Esophagus (tissue), 2 donors: ENCODE data around the gene PNPO. TPM values are rescaled to one million over a fixed set of nuclear protein-coding genes. Genes with fewer than 3 reads are reported as not detected.

ENCODE experiments used
- H3K27ac ChIP-seq, 2 donors: one replicate each; pipeline ENCODE4 v1.5.1; 2013; ENCODE audit warnings: low read depth in 2 of 2, mild to moderate bottlenecking in 2 of 2, inconsistent platforms in 1 of 2, low read length in 1 of 2, moderate library complexity in 1 of 2
- H3K27me3 ChIP-seq, 2 donors: one replicate each; pipeline ENCODE4 v1.6.1; 2013; ENCODE audit warnings: low read length in 2 of 2, control low read depth in 1 of 2, mild to moderate bottlenecking in 1 of 2; ENCODE audit not compliant: insufficient read depth in 2 of 2, control insufficient read depth in 1 of 2
- H3K36me3 ChIP-seq, 2 donors: one replicate each; pipeline ENCODE4 v1.6.1; 2013; ENCODE audit warnings: low read length in 1 of 2; ENCODE audit not compliant: control insufficient read depth in 2 of 2, insufficient read depth in 2 of 2
- H3K4me1 ChIP-seq, 2 donors: one replicate each; pipeline ENCODE4 v1.6.1; 2013; ENCODE audit warnings: low read length in 1 of 2; ENCODE audit not compliant: control insufficient read depth in 2 of 2, insufficient read depth in 2 of 2
- H3K4me3 ChIP-seq, 2 donors: one replicate each; pipeline ENCODE4 v1.5.1; 2013; ENCODE audit warnings: low read length in 2 of 2, mild to moderate bottlenecking in 2 of 2, low read depth in 1 of 2, moderate library complexity in 1 of 2
- H3K9me3 ChIP-seq, 2 donors: one replicate each; pipeline ENCODE4 v1.6.1; 2013; ENCODE audit warnings: mild to moderate bottlenecking in 2 of 2, low read depth in 1 of 2, low read length in 1 of 2, moderate library complexity in 1 of 2; ENCODE audit not compliant: control insufficient read depth in 2 of 2, insufficient read depth in 1 of 2
- WGBS, 2 donors: extraction: QIAGEN DNeasy Blood & Tissue Kit; methylation state at CpG; one replicate each; pipeline ENCODE4 v1.1.7; 2013; 5-methylcytosine and 5-hydroxymethylcytosine counted together
- polyA plus RNA-seq, 2 donors: library from polyadenylated mRNA; stranded (reverse); fragments of 200-250 nt; gene quantifications; one replicate each; pipeline ENCODE4 v1.2.3, GENCODE V29; 2013
- donor health status: healthy with polysubstance abuse.
- donor health status: Bipolar disorder and iron deficiency.

The PNPO gene
- polyA plus RNA-seq, 2 donors = 9.5 to 9.6 TPM

DNA sequence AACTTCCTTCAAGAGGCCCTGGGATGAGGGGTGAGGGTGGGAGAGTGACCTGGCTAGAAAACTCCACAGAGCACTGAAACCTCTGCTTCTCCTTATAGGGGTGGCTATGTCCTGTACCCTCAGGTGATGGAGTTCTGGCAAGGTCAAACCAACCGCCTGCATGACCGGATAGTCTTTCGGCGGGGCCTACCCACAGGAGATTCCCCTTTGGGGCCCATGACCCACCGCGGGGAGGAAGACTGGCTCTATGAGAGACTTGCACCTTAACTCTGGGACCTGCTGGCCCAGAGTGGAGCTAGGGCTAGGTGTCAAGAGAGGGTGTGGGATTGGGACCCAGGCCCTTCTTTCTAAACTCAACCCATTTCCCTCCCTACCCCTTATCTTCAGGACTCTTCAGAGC lies 5.1 kb downstream of the PNPO start:
- WGBS, 2 donors = 86 to 89% methylated on average over 6 of the region's 6 CpGs
- Histone ChIP-seq H3K27ac (no peak overlapping the region), H3K4me1 (peaks cover 4 to 12% of the 10 kb centered on the region in 2 donors), H3K27me3 (no peaks in the 10 kb centered on the region), H3K4me3 (no peak overlapping the region), H3K9me3 (no peaks in the 10 kb centered on the region), H3K36me3 (peaks cover 0 to 3% of the 10 kb centered on the region in 2 donors)

DNA sequence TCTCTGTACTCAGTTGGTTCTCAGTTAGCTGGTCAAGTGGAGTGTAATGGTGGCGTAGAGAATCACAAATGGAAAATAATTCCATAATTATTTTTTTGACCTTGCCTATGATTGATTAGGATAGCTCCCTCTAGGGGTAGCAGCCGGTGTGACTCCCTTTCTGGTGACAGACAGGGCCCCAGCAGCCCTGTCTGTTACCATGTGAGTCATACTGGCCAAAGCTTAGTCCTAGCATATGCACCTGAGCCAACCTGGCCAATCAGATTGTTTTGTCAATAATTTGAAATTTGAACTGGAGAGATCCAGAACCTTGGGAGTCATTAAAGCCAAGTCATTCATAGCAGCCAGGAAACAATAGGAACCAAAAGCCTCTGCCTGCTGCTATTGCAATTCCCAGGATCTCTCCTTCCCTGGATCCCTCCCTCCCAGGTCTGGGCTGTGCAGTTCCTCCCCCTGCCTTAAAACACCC lies 5.6 kb downstream of the PNPO start:
- Histone ChIP-seq H3K27ac (peak overlapping the region; percentile 14 to 75), H3K27me3 (no peaks in the 10 kb centered on the region), H3K9me3 (no peaks in the 10 kb centered on the region), H3K4me1 (peaks cover 4 to 12% of the 10 kb centered on the region in 2 donors), H3K36me3 (peaks cover 0 to 3% of the 10 kb centered on the region in 2 donors), H3K4me3 (no peak overlapping the region)
- 12 to 16% methylated on average over 2 of the region's 2 CpGs for WGBS, 2 donors

DNA sequence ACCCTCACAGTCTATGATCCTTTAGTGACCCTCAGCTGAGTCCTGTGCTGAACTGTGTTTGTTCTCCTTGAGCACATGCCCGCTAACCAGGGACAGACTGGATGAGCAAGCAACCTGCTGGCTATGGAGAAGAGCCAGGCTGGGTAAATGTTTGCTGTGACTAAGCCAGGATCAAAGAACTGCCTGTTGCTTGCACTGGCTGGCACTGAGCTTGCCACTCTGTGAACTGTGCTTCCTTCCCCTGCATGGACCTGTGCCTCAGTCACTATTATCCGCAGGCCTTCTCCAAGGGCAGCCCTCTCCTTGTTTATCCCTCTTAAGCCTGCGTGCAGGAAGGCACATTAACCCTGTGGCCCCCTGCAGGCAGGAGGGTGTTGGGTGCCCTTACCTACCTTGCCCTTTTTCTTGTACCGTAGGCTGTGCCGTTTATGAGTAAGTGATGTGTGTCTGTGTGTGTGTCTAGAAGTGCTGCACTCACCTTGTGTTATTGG lies 7.4 kb downstream of the PNPO start:
- no peaks in the 10 kb centered on the region for H3K27me3 ChIP-seq
- H3K4me1 ChIP-seq = peaks cover 4 to 14% of the 10 kb centered on the region in 2 donors
- H3K4me3 ChIP-seq = no peak overlapping the region
- no peaks in the 10 kb centered on the region for H3K9me3 ChIP-seq
- 23 to 24% methylated on average over 5 of the region's 5 CpGs for WGBS, 2 donors
- peaks cover 0 to 3% of the 10 kb centered on the region in 2 donors for H3K36me3 ChIP-seq
- peak overlapping the region; percentile 52 to 81 for H3K27ac ChIP-seq

DNA sequence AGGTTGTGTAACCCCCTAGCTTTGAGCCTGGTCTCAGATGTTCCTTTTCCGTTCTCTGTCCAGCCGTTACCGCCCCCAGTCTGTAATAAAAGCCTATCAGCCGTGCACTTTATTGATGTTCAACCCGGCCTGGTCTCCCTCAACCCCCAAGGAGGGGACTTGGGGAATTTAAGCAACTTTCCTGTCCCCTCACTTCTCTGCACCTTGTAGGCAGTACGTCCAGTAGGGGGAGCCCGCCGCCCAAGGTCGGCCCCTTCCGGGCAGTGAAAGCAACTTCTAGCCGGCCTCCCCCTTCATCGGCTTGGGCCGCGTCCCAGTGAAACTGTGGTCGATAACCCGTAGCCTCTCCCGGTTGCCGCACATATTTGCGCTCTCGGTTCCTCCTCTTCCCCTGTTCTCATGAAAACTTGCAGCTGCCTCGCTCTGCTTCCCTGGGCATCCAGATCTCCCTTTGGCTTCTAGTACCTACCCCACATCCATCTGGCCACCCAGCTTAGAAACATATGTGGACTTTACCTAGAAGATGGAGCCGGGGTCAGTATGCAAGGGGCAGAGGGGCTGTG lies 7.9 kb downstream of the PNPO start:
- Histone ChIP-seq H3K27ac (peak overlapping the region; percentile 57 to 81), H3K27me3 (no peaks in the 10 kb centered on the region), H3K4me1 (peaks cover 4 to 18% of the 10 kb centered on the region in 2 donors), H3K36me3 (peaks cover 0 to 3% of the 10 kb centered on the region in 2 donors), H3K4me3 (no peak overlapping the region), H3K9me3 (no peaks in the 10 kb centered on the region)
- 4% methylated on average over 22 of the region's 22 CpGs for WGBS, 2 donors

DNA sequence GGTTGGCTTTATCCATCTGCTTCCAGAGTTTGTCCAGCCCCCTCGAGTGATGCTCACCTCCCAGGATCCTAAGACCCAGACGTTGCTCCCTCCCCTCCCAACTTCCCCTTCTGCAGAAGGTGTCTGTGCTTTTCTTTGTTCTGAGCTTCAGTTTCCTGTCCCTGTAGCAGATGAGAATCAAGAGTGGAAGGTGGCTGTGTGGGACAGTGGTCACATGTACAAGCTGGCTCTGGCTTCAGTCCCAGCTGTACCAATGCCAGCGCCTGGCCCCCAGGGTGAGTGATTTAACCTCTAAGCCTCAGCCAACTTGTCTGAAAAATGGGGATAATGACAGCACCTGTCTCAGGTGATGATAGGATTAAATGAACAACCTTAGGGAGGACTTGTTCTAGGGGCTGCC lies 8.6 kb downstream of the PNPO start:
- H3K9me3 ChIP-seq = no peaks in the 10 kb centered on the region
- peaks cover 0 to 3% of the 10 kb centered on the region in 2 donors for H3K36me3 ChIP-seq
- H3K27me3 ChIP-seq = no peaks in the 10 kb centered on the region
- peaks cover 4 to 21% of the 10 kb centered on the region in 2 donors for H3K4me1 ChIP-seq
- H3K4me3 ChIP-seq = no peak overlapping the region
- peak overlapping the region; percentile 57 to 81 for H3K27ac ChIP-seq
- 42 to 60% methylated on average over 3 of the region's 3 CpGs for WGBS, 2 donors

DNA sequence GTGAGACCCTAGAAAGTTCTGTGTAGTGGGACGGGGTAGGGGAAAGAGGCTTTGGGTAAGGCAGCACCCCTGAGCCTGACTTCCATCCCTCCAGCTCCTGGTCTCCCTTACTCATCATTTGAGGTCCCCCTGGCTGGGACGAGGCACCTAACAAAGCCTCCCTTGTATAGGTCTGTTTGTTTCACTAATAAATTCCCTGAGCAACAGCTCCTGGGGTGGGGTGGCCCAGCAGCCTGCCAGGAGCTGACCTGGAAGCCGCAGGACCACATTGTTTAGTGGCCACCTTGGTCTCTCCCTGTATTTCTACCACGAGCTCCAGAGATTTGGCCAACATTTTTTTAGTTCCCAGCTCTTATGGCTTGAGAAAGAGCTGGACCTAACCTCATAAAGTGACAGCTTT lies 9.1 kb downstream of the PNPO start:
- no peak overlapping the region for H3K4me3 ChIP-seq
- no peak overlapping the region for H3K27ac ChIP-seq
- H3K36me3 ChIP-seq = peaks cover 0 to 2% of the 10 kb centered on the region in 2 donors
- H3K9me3 ChIP-seq = no peaks in the 10 kb centered on the region
- WGBS, 2 donors = 80 to 87% methylated on average over 4 of the region's 4 CpGs
- H3K4me1 ChIP-seq = peaks cover 4 to 21% of the 10 kb centered on the region in 2 donors
- no peaks in the 10 kb centered on the region for H3K27me3 ChIP-seq

DNA sequence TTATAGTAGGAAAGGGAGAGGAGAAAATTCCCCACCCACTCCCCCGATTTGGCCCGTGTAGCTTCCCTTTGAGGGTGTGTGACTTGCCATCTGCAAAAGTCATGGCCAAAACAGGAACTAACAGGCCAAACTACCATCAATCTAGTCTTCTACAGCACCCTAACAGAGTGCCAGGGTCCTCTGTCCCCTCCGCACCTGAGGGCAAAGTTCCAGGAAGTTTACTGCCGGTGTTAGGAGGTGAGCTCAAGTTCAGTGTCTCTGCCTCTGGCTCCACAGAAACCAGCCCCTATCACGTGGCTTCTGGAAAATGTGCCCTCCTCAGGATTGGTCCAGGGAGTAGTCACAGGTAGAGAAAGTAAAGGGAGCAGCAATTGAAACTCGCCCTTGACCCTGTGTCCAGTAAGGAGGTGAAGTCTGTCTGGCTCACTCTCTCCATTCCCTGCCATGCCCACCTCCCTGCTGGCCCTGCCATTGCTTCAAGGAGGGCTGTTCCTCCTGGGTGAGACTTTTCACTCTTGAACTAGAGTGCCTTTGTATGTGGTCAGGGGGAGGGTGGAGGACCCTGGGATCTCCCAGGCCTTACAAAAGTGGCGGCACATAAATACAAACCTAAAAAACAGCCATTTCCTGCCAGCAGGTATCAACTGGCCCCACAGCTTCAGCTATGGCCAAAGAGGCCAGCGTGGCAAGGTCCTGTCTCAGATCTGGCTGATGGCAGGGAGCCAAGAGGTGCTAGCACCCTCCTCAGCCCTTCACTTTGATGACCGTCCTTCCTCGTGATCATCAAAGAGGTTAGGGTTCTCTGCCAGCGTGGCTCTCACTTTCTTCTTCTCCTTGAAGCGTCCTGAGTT lies 11.0 kb downstream of the PNPO start:
- Histone ChIP-seq H3K4me1 (peaks cover 4 to 23% of the 10 kb centered on the region in 2 donors), H3K9me3 (no peaks in the 10 kb centered on the region), H3K27ac (no peak overlapping the region), H3K27me3 (no peaks in the 10 kb centered on the region), H3K4me3 (no peak overlapping the region), H3K36me3 (no peaks in the 10 kb centered on the region)
- 59 to 71% methylated on average over 12 of the region's 12 CpGs for WGBS, 2 donors

DNA sequence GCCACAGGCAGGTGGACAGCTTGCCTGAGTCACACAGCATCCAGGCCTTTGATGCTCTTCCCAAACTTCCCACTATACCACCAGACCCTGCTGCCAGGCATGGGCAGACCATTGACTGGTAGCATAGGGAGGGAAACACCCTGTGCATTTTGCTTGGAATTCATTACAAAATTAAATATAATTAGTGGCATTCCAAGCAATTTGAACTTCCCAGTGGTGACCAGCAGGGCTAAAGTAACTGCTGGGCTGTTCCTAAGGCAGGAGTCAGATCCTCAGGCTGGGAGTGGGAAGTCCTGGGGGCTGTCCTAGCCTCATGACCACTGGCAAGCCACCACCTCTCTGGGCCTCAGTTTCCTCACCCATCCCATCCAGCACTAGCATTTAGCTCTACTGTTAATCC lies 12.5 kb downstream of the PNPO start:
- peaks cover under 1 to 22% of the 10 kb centered on the region in 2 donors for H3K4me1 ChIP-seq
- H3K9me3 ChIP-seq = no peaks in the 10 kb centered on the region
- H3K27ac ChIP-seq = no peak overlapping the region
- no peaks in the 10 kb centered on the region for H3K27me3 ChIP-seq
- no peaks in the 10 kb centered on the region for H3K36me3 ChIP-seq
- no peak overlapping the region for H3K4me3 ChIP-seq

DNA sequence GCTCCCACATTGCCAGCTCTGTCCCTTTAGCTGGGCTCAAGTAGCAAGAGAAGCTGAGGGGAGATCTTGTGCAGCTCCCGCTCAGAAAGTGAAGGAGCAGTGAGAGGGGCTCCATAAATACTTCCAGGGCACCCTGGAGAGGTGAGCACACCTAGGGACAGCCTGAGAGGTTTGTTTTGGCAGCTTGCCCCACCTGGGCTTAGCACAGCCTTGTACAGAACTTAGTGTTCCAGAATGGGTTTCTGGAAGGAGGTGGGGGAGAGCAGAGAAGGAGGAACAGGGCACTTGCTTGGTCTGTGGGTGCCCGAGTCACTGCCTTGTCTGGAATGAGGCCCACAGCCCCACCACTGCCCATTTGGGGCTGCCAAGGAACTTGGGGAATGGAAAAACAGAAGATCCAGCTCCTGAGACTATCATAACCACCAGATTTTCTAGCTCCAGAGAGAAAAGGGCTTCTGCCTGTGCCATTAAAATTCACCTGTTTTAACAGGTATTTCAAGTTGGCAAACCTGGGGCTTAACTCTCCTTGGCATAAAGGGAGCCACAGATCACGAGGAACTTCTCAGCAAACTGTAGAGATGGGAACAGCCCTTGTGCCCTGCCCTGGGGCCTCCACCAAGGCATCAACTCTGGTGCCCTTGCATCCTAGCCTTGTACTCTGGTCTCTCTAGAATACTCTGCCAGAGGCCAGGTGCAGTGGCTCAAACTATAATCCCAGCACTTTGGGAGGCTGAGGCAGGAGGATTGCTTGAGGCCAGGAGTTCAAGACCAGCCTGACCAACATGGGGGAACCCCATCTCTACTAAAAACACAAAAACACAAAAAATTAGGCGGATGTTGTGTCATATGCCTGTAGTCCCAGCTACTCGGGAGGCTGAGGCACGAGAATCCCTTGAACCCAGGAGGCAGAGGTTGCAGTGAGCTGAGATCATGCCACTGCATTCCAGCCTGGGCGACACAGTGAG lies 14.4 kb downstream of the PNPO start:
- no peaks in the 10 kb centered on the region for H3K36me3 ChIP-seq
- 67 to 76% methylated on average over 7 of the region's 7 CpGs for WGBS, 2 donors
- no peak overlapping the region for H3K4me3 ChIP-seq
- H3K4me1 ChIP-seq = peaks cover 2 to 18% of the 10 kb centered on the region in 2 donors
- no peaks in the 10 kb centered on the region for H3K9me3 ChIP-seq
- H3K27me3 ChIP-seq = no peaks in the 10 kb centered on the region
- H3K27ac ChIP-seq = peak overlapping the region; percentile 76 to 81
